Mesothelial cell of epicardium (in vitro differentiated cells): Measurements from ENCODE around the gene TBC1D5. TPM values are rescaled to one million over a fixed set of nuclear protein-coding genes. Genes with fewer than 3 reads are reported as not detected.

Experiments used
- DNase-seq, 2 experiments: peaks; one replicate each; pipeline ENCODE4 v3.0.0; 2021; ENCODE audit warnings: low spot score in 2 of 2; ENCODE audit not compliant: unreplicated experiment in 2 of 2
- H3K27ac Mint-ChIP-seq: 2 replicates; pipeline ENCODE4 v1.8.0; 2021; ENCODE audit warnings: mixed read lengths
- H3K27me3 Mint-ChIP-seq: 2 replicates; pipeline ENCODE4 v1.8.0; 2021; ENCODE audit warnings: low read depth, mixed read lengths
- H3K36me3 Mint-ChIP-seq: 2 replicates; pipeline ENCODE4 v1.8.0; 2021; ENCODE audit warnings: mixed read lengths
- H3K4me1 Mint-ChIP-seq: 2 replicates; pipeline ENCODE4 v1.8.0; 2021; ENCODE audit warnings: mixed read lengths
- H3K4me3 Mint-ChIP-seq: 2 replicates; pipeline ENCODE4 v1.8.0; 2021; ENCODE audit warnings: mild to moderate bottlenecking, moderate library complexity, mixed read lengths
- H3K9me3 Mint-ChIP-seq: 2 replicates; pipeline ENCODE4 v1.8.0; 2021; ENCODE audit warnings: mixed read lengths
- CTCF ChIP-seq: fragments of 200-600 bp; sonication (generic); IDR thresholded peaks from one replicate; pipeline ENCODE4 v1.5.0; 2021; ENCODE audit warnings: antibody characterized with exemption; ENCODE audit not compliant: unreplicated experiment
- total RNA-seq: library from RNA; stranded (reverse); gene quantifications from 3 replicates; pipeline ENCODE4 v1.2.1, GENCODE V29; 2021

Gene TBC1D5
- total RNA-seq, 1 donor from 2014 or later, result 75.3 TPM

GRCh38 chr3:17645074-17645698 is 97.2 kb downstream of the TBC1D5 start:
- peaks cover 9% of the 10 kb centered on the region for H3K4me1 Mint-ChIP-seq
- TF ChIP-seq CTCF, result peak; percentile 52
- H3K27ac Mint-ChIP-seq, result no peak overlapping the region
- no peaks in the 10 kb centered on the region for H3K9me3 Mint-ChIP-seq
- H3K27me3 Mint-ChIP-seq, result no peaks in the 10 kb centered on the region
- no peak overlapping the region for H3K4me3 Mint-ChIP-seq
- peaks cover 9% of the 10 kb centered on the region for H3K36me3 Mint-ChIP-seq
- DNase-seq, result no peak

DNA sequence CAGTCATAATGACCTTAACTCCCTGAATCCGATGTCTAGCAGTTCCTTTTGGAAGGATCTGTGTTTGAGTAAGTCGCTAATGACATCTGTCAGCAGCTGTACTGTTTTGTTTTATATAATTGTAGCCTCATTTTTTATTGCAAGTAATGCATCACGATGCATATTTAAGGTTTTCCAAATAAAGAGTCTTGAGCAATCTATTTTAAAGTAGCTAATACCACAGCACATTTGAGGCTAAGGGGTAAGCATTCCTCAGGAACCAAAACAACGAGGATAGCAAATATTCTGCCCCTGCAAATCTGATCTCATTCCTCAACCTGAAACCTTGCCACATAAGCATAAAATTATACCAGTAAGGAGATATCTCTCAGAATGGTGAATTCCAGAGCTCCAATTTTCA is 98.7 kb downstream of the TBC1D5 start:
- peaks cover 4% of the 10 kb centered on the region for H3K36me3 Mint-ChIP-seq
- H3K9me3 Mint-ChIP-seq, result no peaks in the 10 kb centered on the region
- H3K4me1 Mint-ChIP-seq, result peaks cover 9% of the 10 kb centered on the region
- no peak for TF ChIP-seq CTCF
- no peak overlapping the region for H3K27ac Mint-ChIP-seq
- no peak overlapping the region for H3K4me3 Mint-ChIP-seq
- no peaks in the 10 kb centered on the region for H3K27me3 Mint-ChIP-seq
- DNase-seq, result no peak

- no peak for DNase-seq
- Mint-ChIP-seq H3K27ac (no peak overlapping the region), H3K4me1 (peaks cover 9% of the 10 kb centered on the region), H3K9me3 (no peaks in the 10 kb centered on the region), H3K36me3 (peaks cover 4% of the 10 kb centered on the region), H3K4me3 (no peak overlapping the region), H3K27me3 (no peaks in the 10 kb centered on the region)
- no peak for TF ChIP-seq CTCF
Observed at GRCh38 chr3:17642474-17642873, 100.0 kb downstream of the TBC1D5 start.

- TF ChIP-seq CTCF, result no peak
- Mint-ChIP-seq H3K9me3 (no peaks in the 10 kb centered on the region), H3K4me1 (peaks cover 9% of the 10 kb centered on the region), H3K27ac (no peak overlapping the region), H3K27me3 (no peaks in the 10 kb centered on the region), H3K4me3 (no peak overlapping the region), H3K36me3 (peaks cover 6% of the 10 kb centered on the region)
- no peak for DNase-seq
Observed at GRCh38 chr3:17640466-17640865, 102.0 kb downstream of the TBC1D5 start.

DNA sequence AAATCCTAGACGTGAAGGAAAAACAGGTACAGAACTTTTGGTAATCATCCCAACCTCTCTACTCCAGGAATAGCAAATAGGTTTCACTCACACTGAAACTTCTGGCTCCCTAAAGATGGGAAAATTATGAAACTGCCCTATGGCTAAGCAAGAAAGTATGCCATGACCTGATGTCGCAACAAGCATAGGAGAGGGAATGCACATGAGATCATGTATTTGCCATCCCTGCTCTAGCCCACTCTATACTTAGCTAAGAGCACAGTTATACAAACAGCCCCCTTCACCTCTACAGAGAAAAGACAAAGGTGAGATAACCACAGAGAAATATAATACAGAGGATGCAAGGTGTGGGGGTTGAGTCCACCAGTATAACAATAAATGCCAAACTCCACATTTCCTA is 102.7 kb downstream of the TBC1D5 start:
- Mint-ChIP-seq H3K27ac (no peak overlapping the region), H3K27me3 (no peaks in the 10 kb centered on the region), H3K4me3 (no peak overlapping the region), H3K36me3 (peaks cover 6% of the 10 kb centered on the region), H3K4me1 (peaks cover 9% of the 10 kb centered on the region), H3K9me3 (peaks cover 4% of the 10 kb centered on the region)
- no peak for DNase-seq
- TF ChIP-seq CTCF, result no peak

GRCh38 chr3:17639257-17639656 is 103.2 kb downstream of the TBC1D5 start:
- DNase-seq, result no peak
- Mint-ChIP-seq H3K4me1 (peaks cover 9% of the 10 kb centered on the region), H3K9me3 (peaks cover 6% of the 10 kb centered on the region), H3K36me3 (peaks cover 6% of the 10 kb centered on the region), H3K27ac (no peak overlapping the region), H3K27me3 (no peaks in the 10 kb centered on the region), H3K4me3 (no peak overlapping the region)
- TF ChIP-seq CTCF, result no peak
